ENCODE data around the gene RGS4.

The RGS4 gene

DNA sequence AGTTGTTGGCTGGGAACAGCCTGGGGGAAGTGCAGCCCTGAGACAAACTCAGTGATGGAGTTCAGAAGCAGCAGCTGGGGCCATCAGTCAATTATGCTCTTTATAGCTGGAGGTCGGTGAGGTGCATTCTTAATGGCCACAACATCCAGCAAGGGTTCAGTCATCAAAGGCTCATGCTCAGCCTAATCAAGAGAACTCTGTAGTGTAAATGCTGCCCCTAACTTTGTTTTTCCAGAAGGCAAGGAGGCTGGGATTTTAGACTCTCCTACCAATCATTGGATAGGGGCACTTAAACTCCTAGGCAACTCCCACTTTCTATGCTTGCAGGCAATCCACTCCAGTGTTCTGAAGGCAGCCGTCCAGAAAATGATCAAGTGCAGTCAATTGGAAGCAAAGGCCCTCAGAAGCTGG, 15.0 kb upstream of the RGS4 start:
- in situ Hi-C loops (cut with HindIII; ENCODE audit: low pct_unique_long_range_greater_than_20kb, low sequenced_read_pairs): no loop called here
- no peak for DNase-seq (ENCODE audit: low read depth in 1 of 2, low spot score in 1 of 2)
- TF ChIP-seq JUND (IDR thresholded peaks at IDR 0.05; ENCODE audit: low read depth): no peak

DNA sequence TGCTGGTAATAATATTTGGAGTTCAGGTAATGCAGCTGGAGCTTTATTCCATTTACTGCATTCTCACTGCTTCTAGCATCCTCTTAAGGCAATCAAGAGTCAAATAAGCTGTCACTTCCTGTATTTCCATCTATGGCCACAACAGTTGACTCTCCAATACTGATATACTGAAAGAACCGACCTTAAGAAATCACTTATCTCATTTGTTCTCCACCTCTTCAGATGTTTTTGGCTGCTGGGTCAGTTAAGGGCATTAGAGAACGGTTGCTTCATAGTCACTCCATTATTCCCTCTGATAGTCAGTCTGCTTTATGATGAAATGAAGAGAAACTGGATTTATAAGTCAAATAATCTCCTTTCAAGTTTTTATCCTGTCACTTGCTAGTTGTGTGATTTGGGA, 14.2 kb upstream of the RGS4 start:
- in situ Hi-C loops (cut with HindIII; ENCODE audit: low pct_unique_long_range_greater_than_20kb, low sequenced_read_pairs): no loop called here
- DNase-seq (ENCODE audit: low read depth in 1 of 2, low spot score in 1 of 2): no peak
- TF ChIP-seq JUND (IDR thresholded peaks at IDR 0.05; ENCODE audit: low read depth): no peak

DNA sequence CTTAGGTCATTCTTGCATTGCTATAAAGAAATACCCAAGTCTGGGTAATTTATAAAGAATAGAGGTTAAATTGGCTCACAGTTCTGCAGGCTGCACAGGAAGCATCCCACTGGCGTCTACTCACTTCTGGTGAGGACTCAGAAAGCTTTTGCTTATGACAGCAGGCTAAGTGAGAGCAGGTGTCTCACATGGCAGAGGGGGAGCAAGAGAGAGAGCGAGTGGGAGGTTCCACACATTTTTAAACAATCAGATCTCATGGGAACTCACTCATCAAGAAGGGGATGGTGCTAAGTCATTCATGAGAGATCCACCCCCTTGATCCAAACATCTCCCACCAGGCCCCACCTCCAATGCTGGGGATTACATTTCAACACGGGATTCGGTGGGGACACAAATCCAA, 13.6 kb upstream of the RGS4 start:
- DNase-seq (ENCODE audit: low read depth in 1 of 2, low spot score in 1 of 2): no peak
- no peak for TF ChIP-seq JUND (IDR thresholded peaks at IDR 0.05; ENCODE audit: low read depth)
- in situ Hi-C loops (cut with HindIII; ENCODE audit: low pct_unique_long_range_greater_than_20kb, low sequenced_read_pairs): no loop called here

DNA sequence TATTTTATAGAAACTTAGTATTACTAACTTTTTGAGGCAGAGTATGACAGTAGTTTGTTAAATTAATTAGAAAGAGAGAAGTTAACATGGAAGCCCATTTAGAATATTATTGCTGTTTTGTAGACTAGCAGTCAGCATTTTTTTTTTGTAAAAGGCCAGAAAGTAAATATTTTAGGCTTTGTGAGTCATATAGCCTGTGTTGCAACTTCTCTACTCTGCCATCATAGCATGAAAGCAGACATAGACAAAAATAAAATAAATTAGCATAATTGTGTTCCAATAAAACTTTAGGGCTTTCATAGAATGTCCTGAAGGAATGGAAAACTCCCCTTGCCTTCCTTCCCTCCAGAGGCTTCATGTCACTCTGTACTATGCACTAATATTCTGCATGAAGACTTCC, 12.3 kb upstream of the RGS4 start:
- in situ Hi-C loops (cut with HindIII; ENCODE audit: low pct_unique_long_range_greater_than_20kb, low sequenced_read_pairs): no loop called here
- TF ChIP-seq JUND (IDR thresholded peaks at IDR 0.05; ENCODE audit: low read depth): no peak
- no peak for DNase-seq (ENCODE audit: low read depth in 1 of 2, low spot score in 1 of 2)

DNA sequence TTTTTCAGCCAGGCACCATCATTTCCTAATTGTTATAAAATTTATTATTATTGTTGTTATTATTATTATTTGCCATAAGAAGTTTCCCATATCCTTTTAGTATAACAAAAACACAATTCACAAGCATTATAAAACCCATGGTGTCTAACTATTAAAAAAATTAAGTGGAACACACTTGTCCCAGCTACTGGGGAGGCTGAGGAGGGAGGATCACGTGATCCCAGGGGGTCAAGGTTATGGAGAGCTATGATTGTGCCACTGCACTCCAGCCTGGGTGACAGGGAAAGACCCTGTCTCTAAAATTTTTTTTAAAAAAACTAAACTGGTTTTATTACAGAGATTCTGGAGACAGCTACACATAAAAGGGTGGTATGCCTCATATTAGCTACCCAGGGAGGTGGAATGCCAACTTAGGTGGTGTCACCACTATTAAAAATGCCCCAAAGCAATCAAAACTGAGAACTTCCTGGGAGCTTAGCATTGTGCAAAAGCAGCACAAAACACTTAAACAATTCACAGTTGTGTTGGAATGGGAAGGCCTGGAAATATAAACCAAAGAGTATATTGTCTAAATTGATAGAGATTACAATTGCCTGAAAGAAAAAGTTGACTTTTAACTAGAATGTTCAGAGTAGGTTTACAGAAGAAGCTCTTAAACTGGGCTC, 8.7 kb upstream of the RGS4 start:
- in situ Hi-C loops (cut with HindIII; ENCODE audit: low pct_unique_long_range_greater_than_20kb, low sequenced_read_pairs): no loop called here

DNA sequence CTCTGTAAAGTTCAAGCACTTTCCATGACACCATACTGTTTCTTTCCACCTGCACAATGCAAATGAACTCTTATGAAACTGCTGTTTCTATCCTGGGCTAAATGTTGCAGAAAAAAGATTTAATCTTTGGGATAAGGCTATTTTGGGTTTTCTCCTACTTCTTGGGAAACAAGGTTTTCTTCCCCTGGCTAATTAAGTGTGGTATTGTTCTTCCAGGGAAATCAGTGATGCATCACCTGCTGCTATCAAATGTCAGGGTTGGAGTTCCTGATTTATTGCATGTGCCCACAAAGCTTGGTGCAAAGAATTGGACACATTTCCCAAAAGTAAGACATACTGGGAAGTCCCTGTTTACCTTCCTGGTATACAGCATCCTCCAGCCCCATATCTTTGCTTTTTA, 6.0 kb upstream of the RGS4 start:
- in situ Hi-C loops (cut with HindIII; ENCODE audit: low pct_unique_long_range_greater_than_20kb, low sequenced_read_pairs): no loop called here
- DNase-seq (ENCODE audit: low read depth in 1 of 2, low spot score in 1 of 2): no peak
- TF ChIP-seq JUND (IDR thresholded peaks at IDR 0.05; ENCODE audit: low read depth): no peak

More for the DNA sequence above, 8.7 kb upstream of the RGS4 start:
- no peak for DNase-seq (ENCODE audit: low read depth in 1 of 2, low spot score in 1 of 2)
- no peak for TF ChIP-seq JUND (IDR thresholded peaks at IDR 0.05; ENCODE audit: low read depth)

DNA sequence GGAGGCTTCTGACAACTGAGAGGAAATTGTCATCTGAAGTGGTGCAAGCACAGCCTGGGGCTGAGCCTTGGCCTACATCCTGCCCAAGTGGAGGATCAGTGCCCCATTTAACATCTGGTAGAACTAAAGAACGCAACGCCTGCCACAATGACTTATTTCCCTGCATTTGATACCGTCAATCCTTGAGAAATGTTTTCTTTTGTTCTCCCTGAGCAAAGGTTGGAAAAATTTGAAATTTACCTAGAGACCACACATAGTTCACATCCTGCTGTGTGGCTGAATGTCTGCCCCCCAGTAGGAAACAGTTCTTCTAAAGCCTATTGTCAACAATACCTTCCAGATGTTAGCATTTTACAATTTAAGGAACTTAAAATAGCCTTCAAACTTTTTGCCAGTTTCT, 5.6 kb upstream of the RGS4 start:
- in situ Hi-C loops (cut with HindIII; ENCODE audit: low pct_unique_long_range_greater_than_20kb, low sequenced_read_pairs): no loop called here
- DNase-seq (ENCODE audit: low read depth in 1 of 2, low spot score in 1 of 2): no peak
- TF ChIP-seq JUND (IDR thresholded peaks at IDR 0.05; ENCODE audit: low read depth): no peak

DNA sequence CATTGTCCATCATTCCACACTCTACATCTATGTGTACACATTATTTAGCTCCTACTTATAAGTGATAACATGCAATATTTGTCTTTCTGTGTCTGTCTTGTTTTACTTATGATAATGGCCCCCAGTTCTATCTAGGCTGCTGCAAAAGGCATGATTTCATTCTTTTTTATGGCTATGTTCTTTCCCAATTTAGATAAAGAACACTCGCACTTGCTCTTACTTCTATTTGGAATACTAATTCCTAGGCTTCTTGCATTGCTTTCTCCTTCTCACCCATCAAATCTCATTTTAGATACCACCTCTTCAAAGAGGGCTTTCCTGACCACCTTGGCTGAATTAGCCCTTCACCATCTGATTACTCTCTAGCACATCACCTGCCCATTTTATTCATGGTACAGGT, 3.0 kb upstream of the RGS4 start:
- in situ Hi-C loops (cut with HindIII; ENCODE audit: low pct_unique_long_range_greater_than_20kb, low sequenced_read_pairs): no loop called here
- DNase-seq (ENCODE audit: low read depth in 1 of 2, low spot score in 1 of 2): no peak
- no peak for TF ChIP-seq JUND (IDR thresholded peaks at IDR 0.05; ENCODE audit: low read depth)

DNA sequence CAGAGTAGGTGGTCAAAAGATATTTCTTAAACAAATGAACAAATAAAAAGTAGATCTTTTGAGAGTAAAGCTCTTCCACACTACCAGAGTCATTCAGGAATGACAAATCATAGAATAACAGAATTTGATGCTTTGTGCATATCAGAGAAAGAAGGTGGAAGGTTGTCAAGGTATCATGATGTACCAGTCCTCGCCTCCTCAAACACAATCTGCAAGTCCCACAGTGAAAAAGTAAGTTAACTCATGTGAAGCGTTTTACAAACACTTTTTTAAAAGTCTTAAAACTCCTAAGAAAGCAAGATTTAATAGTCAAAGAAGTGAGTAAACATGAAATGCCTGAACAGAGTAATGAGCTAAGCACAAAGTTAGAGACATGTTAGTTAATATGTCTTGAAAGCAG, 2.5 kb upstream of the RGS4 start:
- in situ Hi-C loops (cut with HindIII; ENCODE audit: low pct_unique_long_range_greater_than_20kb, low sequenced_read_pairs): no loop called here
- DNase-seq (ENCODE audit: low read depth in 1 of 2, low spot score in 1 of 2): no peak
- no peak for TF ChIP-seq JUND (IDR thresholded peaks at IDR 0.05; ENCODE audit: low read depth)

DNA sequence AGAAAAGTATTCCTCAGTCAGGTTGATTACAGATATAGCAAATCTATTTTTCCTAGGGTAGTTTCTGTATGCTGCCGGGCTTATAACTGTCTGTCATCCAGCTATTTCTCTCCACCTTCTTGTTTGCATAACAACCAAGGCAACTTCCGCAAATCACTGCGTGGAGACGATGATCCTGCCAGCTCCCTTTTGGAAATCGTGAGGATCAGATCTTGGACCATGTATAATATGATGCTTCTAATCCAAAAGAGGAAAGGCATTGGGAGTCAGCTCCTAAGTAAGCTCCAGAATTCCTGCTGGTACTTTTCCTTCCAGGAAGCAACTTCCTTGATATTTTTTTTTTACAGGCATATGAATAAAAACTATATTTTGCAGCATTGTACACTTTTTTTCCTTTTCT, 445 bp upstream of the RGS4 start:
- DNase-seq (ENCODE audit: low read depth in 1 of 2, low spot score in 1 of 2): no peak
- no peak for TF ChIP-seq JUND (IDR thresholded peaks at IDR 0.05; ENCODE audit: low read depth)
- in situ Hi-C loops (cut with HindIII; ENCODE audit: low pct_unique_long_range_greater_than_20kb, low sequenced_read_pairs): no loop called here

DNA sequence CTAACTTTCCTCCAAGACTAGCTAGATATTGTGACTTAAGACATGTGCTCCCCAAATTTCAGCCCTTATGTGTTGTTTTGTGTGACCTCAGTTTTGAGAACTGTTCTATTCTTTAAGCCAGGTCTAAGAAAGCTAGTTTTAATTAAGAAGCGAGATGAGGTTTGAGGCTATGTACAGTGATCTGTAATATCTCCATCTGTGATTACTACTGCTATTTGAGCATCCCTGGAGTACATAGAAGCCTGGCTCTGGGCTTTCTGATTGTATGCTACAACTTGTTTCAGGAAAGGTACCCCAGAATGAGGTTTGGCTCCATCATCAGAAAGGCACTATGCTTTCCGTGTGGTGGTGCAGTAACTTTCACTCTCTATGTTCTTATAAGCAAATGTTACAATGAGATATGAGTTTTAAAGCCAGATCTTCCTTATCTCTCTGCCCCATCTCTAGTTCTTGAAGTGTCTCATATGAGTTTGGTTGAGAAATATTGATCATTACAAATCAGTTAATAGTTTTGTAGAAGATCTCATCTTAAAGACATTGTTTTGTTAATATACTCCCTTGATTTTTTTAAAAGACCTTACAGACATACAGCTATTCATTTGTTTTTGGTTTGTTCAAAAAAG, 605 bp downstream of the RGS4 start:
- in situ Hi-C loops (cut with HindIII; ENCODE audit: low pct_unique_long_range_greater_than_20kb, low sequenced_read_pairs): no loop called here
- no peak for TF ChIP-seq JUND (IDR thresholded peaks at IDR 0.05; ENCODE audit: low read depth)
- DNase-seq (ENCODE audit: low read depth in 1 of 2, low spot score in 1 of 2): no peak

DNA sequence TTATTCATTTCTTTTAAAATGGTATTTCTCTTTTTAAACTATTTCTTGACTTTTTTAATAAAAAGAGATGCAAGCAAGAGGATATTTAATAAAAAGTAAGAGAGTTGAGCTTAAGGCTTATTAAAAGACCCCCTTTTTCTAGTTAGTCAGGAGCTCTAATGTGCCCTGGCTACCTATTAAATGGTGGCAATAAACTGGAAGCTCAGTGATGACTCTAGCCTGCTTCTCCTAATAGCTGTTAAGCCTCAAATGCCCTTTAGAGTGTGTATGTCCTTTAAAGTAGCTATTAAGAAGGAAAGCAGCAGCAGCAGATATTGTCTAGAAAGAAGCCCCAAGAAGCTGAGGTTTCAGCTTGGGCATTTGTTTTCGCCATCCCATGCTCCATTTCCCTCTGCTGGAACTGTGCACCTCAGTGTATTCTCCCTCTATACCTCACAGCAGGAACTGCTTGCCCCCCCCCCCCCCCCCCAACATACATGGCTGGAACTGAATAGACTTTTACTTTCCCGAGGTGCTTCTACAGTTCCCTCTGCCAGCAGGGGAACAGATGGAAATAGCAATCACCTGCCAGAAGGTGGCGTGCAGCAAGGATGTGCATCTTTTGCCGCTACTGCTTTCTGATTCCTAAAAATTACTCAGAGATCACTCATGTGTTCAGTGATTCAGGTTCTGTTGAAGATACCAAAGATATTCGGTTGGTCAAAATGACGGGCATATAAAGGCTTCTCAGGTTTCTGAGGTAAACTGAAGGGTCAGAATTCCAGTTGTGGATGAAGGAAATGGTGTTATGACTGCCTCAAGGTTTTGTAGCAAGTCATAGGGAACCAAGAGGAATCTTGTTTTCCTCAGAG, 2.5 kb downstream of the RGS4 start:
- in situ Hi-C loops (cut with HindIII; ENCODE audit: low pct_unique_long_range_greater_than_20kb, low sequenced_read_pairs): no loop called here
- DNase-seq (ENCODE audit: low read depth in 1 of 2, low spot score in 1 of 2): peak; percentile 62 to 81

DNA sequence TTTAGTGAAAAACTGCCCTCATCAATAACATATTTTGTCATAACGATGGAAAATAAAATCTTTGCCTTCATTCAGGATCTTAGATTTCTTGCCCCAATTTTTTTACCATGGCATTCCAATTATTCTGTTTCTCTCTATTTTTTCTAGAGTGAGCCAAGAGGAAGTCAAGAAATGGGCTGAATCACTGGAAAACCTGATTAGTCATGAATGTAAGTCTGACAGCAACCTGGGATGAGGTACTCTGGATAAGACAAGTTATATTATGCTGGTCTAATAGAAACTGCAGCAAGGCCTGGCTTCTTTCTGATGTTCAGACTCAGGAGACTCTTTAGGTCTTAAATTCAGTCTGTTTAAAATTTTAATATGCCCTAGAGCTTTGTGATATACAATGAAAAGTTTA, 3.5 kb downstream of the RGS4 start:
- in situ Hi-C loops (cut with HindIII; ENCODE audit: low pct_unique_long_range_greater_than_20kb, low sequenced_read_pairs): no loop called here
- TF ChIP-seq JUND (IDR thresholded peaks at IDR 0.05; ENCODE audit: low read depth): no peak
- no peak for DNase-seq (ENCODE audit: low read depth in 1 of 2, low spot score in 1 of 2)

More for the DNA sequence above, 2.5 kb downstream of the RGS4 start:
- no peak for TF ChIP-seq JUND (IDR thresholded peaks at IDR 0.05; ENCODE audit: low read depth)

Measured in T47D (cell line).